T47D (cell line): ENCODE data around the gene HABP2.
A peak's percentile ranks its signal among the peaks of the same experiment; 100 is the strongest.

Experiments used
- DNase-seq, 2 experiments: peaks; one replicate each; pipeline versions ENCODE4 v3.0.0 to v3.0.0-alpha.2; 2011 to 2012; ENCODE audit warnings: low read depth in 1 of 2, low spot score in 1 of 2
- JUND ChIP-seq: IDR thresholded peaks from 2 replicates; pipeline ENCODE4 v1.6.1; 2012; ENCODE audit warnings: low read depth
- in situ Hi-C: cut with HindIII; loops from 2 replicates; pipeline ENCODE4 v1.10.0; 2016; ENCODE audit warnings: low sequenced_read_pairs, low pct_unique_long_range_greater_than_20kb

The HABP2 gene

DNA sequence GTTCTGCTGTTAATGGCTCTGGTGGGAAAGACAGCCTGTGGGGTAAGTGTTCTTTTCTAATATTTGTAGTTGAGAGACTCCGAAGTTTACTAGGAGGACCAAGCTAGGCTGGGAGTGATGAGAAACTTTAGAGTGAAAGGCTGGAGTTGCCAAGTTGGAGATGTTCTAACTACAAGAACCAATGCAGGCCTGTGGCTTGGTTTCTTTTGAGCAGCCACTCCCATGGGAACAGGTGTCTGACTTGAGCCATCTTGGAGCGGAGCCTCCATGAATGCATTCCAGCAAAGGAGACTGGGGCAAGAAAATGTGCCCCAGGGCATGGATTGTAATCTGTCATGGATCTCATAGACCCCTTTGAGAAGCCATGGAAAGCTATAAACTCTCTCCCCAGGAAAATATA, 296 bp downstream of the HABP2 start:
- DNase-seq: no peak
- no peak for TF ChIP-seq JUND
- in situ Hi-C loops: no loop called here

GRCh38 chr10:113554214-113554613, 1.4 kb downstream of the HABP2 start:
- TF ChIP-seq JUND: no peak
- no peak for DNase-seq
- in situ Hi-C loops: no loop called here

GRCh38 chr10:113555245-113555644, 2.4 kb downstream of the HABP2 start:
- in situ Hi-C loops: no loop called here
- no peak for DNase-seq
- TF ChIP-seq JUND: no peak

GRCh38 chr10:113555751-113556150, 2.9 kb downstream of the HABP2 start:
- no peak for DNase-seq
- TF ChIP-seq JUND: no peak
- in situ Hi-C loops: no loop called here

- no peak for TF ChIP-seq JUND
- DNase-seq: no peak
- in situ Hi-C loops: no loop called here
These were observed 4.6 kb downstream of the HABP2 start for GRCh38 chr10:113557424-113557862.

DNA sequence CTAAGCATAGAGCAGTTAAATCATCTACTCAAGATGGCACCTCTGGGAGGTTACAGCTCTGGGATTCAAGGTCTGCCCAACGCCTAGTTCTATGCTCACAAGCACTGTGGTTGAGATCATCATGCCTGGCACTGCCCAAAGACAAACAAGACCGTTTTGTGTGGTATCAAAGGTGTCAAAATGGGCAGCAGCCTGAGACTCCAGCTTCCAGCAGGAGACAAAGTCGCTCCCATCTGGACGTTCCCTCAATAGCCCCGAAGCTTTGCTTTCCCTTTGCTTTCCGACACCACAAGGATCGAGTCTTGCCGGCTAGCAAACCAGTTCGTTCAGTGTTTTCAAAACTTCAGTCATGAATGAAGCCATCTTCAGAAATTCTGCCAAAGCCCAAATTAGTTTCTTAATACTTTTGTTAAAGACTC, 5.1 kb downstream of the HABP2 start:
- TF ChIP-seq JUND: no peak
- in situ Hi-C loops: no loop called here
- DNase-seq: peak in 1 of 2 experiments; percentile 59

DNA sequence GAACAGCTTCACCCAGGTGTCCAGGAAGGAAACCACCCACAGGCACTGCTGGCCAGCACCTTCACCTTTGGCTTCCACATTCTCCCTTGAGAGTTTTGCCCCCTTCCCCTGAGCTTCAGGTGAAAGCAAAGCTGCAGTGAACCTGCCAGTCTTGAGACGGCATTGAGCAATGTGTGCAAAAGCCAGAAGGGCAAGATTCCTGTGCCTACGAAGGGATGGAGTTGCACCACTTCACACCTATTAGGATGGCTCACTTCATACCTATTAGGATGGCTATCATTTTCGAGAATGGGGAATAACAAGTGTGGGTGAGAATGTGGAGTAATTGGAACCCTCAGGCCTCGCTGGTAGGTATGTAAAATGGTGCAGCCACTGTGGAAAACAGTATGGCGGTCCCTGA, 7.2 kb downstream of the HABP2 start:
- DNase-seq: no peak
- in situ Hi-C loops: no loop called here
- TF ChIP-seq JUND: no peak

- in situ Hi-C loops: no loop called here
- no peak for DNase-seq
These were observed 8.4 kb downstream of the HABP2 start for GRCh38 chr10:113561214-113561613.

DNA sequence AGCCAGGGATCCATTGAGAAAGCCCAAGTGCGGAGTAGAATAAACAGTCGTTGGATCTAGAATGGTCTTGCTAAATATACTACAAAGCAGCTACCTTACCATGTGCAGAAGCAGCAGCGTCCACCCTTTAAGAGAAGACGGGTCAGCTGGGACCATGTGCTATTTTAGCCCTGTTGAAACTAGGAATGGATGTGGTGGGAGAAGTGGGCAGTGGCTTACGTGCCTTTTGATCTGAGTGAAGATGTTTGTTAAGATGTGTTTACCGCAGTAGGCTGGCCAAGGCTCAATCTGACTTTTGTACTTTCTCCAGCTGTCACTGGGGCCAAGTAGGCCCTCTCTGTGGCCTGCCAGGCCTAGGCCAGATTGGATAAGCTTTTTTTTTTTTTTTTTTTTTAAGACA, 9.2 kb downstream of the HABP2 start:
- no peak for DNase-seq
- in situ Hi-C loops: no loop called here
- no peak for TF ChIP-seq JUND

More at GRCh38 chr10:113561214-113561613, 8.4 kb downstream of the HABP2 start:
- TF ChIP-seq JUND: no peak

DNA sequence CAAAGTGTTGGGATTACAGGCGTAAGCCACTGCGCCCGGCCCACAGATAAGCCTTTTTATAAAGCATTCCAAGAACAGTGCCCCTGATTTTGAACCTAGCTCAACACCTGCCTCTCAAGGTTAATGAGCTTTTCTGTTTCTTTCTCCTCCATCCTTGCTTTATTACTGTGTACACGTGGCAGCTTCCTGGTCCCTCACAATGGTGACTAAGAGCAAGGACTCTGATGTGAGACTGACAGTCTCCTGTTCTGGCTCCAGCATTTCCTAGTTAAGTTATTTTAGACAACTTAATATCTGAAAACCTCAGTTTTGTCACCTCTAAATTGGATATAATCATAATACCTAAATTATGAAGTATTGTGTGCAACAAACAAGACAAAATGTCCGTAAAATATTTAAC, 9.9 kb downstream of the HABP2 start:
- TF ChIP-seq JUND: no peak
- no peak for DNase-seq
- in situ Hi-C loops: no loop called here

- DNase-seq: peak; percentile 46 to 75
- in situ Hi-C loops: no loop called here
- no peak for TF ChIP-seq JUND
These were observed 10.6 kb downstream of the HABP2 start for GRCh38 chr10:113563306-113564088.

DNA sequence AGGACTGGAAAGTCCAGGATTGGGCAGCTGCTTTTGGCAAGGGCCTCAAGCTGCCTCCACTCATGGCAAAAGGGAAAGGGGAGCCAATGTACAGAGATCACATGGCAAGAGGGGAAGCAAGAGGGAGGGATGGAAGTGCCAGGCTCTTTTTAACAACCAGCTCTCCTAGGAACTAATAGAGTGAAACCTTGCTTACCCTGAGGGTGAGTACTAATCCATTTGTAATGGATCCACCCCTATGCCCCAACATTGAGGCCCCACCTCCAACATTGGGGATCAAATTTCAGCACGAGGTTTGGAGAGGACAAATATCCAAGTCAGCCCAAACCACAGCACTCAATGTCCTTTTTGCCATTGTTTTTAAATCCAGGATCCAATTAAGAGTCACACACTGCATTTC, 12.5 kb downstream of the HABP2 start:
- peak in 1 of 2 experiments; percentile 71 for DNase-seq
- in situ Hi-C loops: no loop called here
- no peak for TF ChIP-seq JUND

GRCh38 chr10:113566888-113567287, 14.0 kb downstream of the HABP2 start:
- TF ChIP-seq JUND: no peak
- in situ Hi-C loops: no loop called here
- no peak for DNase-seq

DNA sequence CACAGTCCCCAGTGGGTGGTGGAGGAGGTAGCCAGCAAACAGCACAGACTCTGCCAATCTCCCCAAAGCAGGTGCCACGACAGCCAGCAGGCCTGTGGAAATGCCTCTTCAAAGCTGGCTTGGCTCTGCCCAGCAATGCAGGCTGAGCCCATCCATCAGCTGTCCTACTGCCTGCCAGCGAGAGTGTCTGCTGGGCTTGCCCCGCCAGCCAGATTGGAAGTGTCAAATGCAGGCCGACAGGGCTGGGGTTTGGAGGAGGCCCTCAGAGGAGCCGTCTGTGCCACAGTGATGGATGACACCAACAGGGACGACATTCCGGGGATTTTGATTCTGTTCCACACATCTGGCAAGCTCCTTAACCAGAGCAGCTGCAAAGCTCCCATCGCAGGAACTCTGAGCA, 16.7 kb downstream of the HABP2 start:
- no peak for DNase-seq
- no peak for TF ChIP-seq JUND
- in situ Hi-C loops: no loop called here
